ENCODE data around the gene VASN.
"Not testable (repeated sequence)": the region's sequence is repeated elsewhere in the genome, so short reads cannot be mapped to it uniquely, and the experiment has no call there.

VASN gene

DNA sequence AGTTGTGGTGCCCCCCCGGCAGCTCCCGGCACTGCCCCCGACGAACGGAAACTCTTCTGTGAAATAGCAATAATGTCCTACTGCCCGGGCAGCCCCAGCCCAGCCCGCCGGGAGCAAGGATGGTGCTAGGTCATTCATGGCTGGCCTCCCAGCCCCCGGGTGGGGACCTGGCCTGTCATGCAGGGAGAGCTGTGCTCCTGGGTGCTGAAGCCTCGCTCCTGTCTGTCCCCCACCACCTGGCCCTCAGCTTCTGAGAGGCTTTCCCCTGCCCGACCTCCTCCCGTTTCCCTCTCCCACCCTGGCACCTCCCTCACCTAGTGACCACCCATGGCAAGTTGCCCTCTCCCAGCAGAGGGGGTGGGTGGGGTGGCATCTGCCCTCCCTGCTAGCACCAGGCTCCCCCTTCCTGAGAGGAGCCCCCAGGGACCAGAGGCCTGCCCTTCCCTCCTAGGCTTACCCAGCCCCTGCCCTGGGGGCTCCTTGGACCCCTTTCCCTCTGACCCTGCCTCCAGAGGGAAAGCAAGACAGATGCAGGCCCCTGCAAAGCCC, 34.0 kb upstream of the VASN start:
- FAIRE-seq: no peak

DNA sequence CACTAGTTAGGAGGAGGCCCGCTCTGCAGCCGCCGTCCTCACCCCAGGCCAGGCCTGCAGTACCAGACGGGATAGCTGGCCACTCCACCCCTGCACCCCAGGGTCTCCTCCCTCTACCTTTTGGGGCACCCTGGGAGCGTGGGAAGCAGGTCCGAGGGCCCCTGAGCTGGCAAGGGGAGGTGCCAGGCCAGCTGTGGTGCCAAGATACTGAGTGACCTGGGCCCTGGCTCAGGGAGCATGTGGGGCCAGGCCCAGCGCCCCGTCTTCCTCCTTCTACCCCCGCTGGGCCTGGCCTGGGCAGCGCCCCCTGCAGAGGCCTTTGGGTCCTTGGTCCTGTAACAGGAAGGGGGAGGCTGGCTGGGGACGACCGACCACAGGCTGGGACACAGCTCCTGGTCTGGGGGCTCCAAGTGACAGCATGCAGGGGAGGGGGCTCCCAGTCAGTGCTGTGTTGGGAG, 33.5 kb upstream of the VASN start:
- FAIRE-seq: no peak

DNA sequence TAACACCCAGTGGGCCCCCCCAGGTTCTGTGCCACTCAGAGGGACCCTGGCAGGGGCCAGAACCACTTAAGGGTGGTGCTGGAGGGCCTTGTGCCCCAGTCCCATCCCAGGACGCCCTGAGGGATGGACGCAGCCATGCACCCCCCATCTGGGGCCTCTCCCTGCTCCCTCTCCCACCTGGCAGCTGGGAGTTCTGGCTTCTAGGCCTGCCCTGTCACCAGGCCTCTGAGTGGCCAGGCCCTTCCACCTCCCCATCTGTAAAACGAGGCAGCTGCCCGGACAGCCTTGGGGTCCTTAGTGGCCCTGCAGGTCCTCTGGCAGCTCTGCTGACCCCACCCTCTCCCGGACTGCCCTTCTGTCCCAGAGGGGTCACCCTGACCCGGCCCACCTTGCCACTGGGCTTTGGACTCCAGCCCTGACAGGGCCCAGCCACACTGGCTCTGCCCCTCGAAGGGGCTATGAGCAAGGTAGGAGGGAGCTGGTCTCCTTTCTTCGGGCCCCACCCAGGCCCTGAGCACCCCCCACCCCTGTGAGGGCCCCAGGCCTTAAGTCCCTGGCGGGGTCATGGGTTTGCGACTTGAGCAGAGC, 32.8 kb upstream of the VASN start:
- FAIRE-seq: no peak

DNA sequence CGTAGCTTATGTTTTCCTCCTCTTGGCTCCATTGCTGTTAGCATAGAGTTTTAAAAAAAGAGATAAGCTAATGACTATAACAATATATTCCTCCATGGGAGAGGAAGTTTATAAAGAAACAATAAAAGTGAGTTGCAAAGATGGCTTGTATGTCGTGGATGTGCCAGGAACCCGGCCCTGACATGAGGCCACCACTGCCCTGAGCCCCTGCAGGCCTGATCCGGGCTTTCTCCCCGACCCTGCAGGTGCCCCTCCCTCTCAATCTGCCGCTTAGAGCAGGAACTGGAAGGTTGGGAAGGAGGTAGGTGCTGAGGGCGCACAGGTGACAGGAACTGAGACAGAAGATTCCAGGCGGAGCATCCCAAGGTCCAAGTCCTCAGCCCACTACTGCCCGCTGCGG, 32.2 kb upstream of the VASN start:
- no peak for FAIRE-seq

DNA sequence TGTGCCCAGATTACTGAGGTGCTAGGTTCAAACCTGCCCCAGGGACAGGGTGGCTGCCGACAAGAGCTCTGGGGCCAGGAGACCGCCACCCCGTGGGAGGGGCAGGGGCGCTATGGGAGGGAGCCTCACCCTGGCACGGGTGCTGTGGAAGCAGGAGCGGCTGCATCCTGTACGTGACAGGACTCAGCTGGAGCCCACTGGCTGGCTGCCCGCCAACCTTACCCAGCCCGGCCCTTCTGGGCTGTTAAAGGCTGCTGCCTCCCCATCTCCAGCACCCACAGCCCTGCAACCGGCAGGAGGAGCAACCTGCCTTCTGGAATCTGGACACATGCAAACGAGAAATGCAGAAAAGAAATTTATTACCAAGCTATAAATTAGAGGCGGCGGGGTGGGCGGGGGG, 31.7 kb upstream of the VASN start:
- no peak for FAIRE-seq

DNA sequence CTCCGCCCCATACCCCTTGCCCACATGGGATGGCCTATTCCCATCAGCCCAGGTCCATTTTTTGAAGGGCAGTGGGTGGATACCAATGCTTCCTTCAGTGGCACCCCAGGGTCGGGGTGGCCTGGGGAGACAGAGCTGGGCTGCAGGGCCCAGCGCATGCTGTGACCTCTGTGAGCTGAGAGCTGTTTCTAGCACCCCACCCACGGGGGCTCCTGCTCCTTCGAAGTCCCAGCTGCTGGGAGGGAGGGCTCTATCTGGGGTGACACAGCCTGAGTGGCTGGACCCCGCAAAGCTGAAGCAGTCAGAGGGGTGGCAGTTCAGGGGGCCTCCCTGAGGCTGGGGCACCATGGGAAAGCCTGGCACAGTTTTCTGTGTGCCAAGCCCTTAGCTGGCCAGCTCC, 31.2 kb upstream of the VASN start:
- FAIRE-seq: no peak

DNA sequence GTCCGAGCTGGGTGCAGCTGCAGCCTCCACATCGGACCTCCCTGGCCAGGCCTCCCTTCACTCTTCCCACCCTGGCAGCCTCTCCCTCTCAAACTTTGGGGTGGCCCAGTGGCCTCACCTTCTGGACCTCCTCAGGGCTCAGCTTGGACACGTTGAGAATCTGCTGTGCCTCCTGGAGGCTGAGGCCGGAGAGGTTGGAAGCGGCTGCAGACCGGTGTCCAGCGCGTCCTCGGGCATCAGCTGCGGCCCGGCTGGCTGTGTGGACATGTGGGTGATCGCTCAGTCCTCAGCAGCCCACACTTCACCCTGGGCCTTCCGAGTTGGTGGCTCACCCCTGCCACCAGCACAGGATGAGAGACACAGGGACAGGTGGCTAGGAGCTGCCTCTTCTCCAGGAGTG, 30.4 kb upstream of the VASN start:
- FAIRE-seq: no peak

DNA sequence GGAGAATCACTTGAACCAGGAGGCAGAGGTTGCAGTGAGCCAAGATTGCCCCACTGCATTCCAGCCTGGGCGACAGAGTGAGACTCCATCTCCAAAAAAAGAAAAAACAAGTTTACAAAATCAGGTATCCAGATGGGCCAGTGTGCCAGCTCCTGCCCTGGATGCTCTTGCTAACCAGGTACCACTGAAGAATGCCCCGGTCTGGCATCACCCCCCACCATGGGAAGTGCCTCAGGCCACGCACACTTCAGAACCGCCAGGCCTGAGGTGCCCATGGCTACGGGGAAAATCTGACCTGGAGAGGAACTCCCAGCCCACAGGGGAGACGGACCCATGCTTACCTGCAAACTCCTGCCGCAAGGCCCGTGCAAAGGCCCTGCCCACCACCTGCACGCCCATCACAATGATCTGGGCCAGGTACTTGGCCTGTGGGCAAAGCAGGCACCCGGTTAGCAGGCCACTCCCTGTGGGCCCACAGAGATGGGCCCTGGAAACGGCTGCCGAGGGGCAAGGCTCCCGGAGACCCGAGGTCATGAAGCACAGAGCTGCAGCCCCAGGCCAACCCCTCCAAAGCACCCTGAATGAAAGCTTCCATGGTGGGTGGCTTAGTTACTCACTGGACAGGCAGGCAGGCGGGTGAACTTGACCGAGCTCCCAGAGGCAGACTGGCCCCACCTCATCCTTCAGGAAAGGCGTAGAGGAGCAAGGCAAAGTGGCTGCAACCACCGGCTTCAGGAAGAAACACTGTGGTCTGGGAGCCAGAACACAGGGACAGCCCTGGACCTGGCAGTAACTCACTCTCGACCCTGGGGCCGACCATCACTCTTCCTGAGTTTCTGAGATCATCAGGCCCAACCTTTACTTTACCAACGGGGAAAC, 28.5 kb upstream of the VASN start:
- no peak for FAIRE-seq

DNA sequence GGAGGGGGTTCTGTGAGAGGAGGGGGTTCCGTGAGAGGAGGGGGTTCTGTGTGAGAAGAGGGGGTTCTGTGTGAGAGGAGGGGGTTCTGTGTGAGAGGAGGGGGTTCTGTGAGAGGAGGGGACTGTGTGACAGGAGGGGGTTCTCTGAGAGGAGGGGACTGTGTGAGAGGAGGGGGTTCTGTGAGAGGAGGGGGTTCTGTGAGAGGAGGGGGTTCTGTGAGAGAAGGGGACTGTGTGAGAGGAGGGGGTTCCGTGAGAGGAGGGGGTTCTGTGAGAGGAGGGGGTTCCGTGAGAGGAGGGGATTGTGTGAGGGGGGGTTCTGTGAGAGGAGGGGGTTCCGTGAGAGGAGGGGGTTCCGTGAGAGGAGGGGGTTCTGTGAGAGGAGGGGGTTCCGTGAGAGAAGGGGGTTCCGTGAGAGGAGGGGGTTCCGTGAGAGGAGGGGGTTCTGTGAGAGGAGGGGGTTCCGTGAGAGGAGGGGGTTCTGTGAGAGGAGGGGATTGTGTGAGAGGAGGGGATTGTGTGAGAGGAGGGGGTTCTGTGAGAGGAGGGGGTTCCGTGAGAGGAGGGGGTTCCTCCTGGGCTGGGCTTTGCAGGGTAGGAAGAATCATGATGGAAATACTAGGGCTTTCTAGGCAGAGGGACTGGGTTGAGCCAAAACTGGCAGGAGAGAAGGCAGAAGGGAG, 27.2 kb upstream of the VASN start:
- not testable (repeated sequence) for FAIRE-seq

DNA sequence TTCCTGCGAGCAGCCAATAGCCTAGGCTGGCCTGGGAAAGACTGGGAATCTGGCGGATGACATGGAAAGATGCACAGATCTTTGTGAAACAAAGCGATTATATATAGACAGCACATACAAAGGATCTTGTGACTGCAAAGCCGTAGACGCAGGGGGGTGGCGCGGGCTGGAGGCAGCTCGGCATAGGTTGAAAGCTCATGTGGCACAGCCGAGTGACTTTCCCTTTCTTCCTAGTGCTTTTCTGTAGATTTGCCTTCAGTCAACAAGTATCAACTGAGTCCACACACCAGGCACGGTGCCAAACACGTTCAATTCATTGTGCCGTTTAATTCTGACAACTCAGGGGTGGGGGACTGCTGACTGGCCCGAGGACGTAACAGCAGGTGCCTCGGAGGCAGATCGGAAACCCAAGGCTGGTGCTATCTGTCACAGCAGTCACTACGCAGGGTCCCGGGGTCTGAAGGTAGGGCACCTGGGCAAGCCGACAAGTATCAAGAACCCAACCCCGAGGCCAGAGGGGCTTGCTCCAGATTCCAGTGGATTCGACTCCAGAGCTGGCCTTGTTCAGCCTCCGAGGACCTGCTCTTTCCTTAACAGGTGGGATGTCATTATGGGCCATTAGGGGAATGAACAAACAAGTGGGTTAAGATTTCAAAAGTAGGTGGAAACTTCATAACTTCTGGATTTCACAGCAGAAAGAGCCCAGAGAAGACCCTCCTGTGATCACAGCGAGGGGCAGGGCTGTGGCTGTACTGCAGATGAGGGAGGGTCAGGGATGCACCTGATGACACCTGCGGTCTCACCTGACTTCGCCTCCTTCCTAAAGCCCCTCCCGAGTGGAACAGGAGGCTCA, 26.4 kb upstream of the VASN start:
- FAIRE-seq: no peak

DNA sequence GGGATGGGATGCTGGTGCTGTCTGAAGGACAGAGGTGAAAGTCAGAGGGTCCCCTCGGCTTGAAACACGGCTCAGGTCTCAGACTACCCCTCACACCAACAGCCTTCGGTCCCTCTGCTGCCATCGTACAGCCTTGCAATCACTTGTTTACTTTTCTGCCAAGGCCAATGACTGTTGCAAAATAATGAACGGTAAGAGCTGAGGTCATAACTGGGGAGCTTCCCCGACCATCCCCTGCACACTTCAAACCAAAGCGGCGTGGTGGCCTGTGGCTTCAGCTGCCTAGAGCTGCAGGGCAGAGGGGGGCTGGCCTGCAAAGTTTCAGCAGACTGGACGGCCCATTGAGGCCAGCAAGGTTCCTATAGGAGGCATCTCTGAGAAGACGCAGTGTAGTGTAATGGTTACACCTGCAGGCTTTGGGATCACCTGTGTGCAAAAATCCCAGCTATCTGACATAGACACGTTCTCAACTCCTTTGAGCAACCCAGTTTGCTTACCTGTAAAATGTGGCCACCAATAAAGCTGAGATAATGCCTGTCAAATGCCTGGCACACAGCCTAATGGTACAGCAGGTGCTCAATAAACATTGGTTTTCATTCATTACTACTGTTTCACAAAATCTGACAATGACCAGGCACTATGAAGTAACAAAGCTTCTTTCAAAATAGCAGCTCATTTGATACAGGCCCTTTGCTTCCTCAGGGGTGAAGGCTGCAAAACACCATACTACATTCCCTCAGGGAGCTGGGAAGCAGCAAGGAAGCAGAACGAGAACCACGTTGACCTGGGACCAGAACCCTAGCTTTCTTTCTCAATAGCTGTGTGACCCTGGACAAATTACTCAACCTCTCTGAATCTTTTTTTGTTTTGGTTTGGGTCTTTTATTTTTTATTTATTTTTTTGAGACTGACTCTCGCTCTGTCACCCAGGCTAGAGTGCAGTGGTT, 25.5 kb upstream of the VASN start:
- FAIRE-seq: no peak

DNA sequence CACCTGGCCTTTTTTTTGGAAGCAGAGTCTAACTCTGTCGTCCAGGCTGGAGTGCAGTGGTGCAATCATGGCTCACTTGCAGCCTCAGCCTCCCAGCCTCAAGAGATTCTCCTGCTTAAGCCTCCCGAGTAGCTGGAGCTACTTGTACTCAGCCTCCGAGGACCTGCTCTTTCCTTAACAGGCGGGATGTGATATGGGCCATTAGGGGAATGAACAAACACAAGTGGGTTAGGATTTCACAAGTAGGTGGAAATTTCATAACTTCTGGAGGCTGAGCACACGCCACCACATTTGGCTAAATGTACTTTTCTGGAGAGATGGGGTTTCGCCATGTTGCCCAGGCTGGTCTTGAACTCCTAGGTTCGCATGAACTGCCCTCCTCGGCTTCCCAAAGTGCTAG, 24.6 kb upstream of the VASN start:
- FAIRE-seq: no peak

DNA sequence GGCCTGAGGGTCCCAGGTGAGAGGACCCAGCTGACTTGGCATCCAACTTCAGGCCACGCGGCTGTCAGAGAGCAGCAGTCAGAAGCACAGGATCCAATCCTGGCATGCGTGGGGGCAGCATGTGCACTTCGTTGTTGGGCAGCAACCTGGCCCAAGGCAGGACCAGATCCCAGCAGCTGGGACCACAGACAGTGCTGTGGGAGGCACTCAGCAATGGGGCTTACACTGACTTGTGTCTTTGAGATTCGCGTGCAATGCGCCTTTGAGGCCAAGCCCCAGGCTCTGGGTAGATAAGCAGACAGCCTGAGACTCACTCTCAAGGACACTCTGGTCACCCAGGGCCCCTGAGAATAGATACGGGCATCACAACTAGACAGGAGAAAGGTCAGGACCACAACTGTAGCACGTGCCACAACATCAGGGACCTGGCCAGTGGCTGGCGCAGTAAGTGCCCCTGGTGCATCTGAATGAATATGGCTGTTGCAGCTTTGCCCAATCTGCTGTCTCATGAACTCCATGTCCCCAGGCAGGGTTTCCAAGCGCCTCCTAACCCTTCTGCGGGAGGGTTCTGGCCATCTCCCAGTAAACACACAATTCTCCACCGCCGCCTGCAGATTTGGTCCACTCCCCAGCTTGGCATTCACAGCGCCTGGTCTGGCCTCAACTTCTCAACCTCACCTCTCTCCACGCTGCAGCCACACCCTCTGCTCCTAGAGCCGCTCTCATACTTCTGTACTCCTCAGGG, 23.7 kb upstream of the VASN start:
- no peak for FAIRE-seq

DNA sequence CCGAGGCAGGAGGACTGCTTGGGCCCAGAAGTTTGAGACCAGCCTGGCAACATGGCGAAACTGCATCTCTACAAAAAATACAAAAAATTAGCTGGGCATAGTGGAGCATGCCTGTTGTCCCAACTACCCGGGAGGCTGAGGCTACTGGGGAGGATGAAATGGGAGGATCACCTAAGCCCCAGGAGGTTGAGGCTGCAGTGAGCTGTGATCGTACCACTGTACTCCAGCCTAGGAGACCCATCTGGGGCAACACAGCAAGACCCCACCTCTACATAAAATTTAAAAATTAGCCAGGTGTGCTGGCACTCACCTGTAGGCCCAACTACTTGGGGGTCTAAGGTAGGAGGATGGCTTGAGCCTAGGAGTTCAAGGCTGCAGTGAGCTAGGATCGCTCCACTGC, 22.3 kb upstream of the VASN start:
- no peak for FAIRE-seq

DNA sequence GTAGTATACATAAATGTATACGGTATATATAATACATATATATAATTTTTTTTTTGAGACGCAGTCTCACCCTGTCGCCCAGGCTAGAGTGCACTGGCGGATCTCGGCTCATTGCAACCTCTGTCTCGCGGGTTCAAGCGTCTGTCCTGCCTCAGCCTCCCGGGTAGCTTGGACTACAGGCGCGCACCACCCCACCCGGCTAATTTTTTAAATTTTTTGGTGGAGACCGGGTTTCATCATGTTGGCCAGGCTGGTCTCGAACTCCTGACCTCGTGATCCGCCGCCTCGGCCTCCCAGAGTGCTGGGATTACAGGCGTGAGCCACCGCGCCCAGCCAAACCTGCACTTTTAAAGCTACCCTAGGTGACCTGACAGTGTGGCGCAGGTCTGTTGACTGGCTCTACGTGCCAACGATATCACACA, 21.3 kb upstream of the VASN start:
- no peak for FAIRE-seq

DNA sequence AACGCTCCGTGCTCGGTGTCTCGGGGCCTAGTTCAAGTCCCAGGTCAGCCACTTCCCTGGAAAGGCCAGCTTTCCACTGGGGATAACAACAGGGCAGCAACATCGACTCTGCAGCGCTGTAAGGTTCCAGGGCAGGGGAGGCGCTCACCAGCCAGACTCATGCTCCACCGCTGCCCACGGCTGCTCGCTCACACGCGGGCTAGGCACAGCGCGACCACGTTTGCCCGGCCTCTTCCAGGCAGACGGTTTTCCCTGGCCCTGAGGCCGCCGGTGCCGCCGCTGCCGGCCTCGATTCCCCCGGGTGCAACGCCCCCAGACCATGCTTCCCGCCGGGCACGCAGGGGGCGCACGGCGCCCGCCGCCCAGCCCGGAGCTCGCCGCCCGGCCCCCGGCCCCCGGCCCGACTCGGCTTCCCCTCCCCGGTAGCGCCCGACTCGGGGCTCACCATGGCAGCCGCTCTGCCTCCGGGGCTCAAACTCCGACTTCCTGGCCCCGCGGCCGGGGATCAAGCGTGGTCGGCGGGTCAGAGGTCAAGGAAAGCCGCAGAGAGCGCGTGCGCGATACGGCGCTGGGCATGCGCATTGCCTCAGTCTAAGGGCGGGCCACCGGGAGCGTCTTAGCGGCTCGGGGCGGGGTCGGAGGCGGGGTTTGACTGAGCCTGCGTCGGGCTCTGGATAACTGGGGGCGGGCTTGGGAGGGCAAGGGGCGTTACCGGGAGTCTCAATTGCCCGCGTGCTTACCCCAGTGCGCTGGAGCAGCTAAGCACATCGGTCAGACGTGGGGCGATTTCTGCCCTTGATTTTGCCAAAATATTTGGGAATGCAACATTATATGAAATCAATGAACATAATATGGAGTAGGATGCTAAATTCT, 20.6 kb upstream of the VASN start, which contains the start of gene PAM16:
PAM16 (minus strand) TSS at position 535 of the 873 bp plus-strand sequence; CDS start at position 448, 87 bp downstream.
- FAIRE-seq: no peak

DNA sequence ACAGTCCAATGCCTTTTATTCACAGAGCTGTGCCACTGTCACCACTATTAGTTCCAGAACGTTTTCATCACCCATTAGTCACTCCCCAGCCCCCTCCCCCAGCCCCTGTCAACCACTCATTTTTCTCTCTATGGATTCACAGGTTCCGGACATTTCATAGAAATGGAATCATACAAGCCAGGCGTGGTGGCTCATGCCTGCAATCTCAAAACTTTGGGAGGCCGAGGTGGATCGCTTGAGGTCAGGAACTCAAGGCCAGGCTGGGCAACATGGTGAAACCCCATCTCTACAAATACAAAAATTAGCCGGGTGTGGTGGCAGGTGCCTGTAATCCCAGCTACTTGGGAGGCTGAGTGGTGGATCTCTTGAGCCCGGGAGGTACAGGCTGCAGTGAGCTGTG, 19.8 kb upstream of the VASN start:
- no peak for FAIRE-seq

DNA sequence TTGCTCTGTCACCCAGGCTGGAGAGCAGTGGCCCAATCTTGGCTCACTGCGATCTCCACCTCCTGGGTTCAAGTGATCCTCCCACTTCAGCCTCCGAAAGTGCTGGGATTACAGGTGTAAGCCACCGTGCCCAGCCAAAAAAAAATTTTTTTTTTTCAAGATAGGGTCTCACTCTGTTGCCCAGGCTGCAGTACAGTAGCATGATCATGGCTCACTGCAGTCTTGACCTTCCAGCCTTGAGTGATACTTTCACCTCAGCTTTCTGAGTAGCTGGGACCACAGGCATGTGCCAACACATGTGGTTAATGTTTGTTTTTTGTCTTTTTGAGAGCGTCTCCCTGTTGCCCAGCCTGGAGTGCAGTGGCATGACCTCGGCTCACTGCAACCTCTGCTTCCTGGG, 18.8 kb upstream of the VASN start:
- FAIRE-seq: no peak

DNA sequence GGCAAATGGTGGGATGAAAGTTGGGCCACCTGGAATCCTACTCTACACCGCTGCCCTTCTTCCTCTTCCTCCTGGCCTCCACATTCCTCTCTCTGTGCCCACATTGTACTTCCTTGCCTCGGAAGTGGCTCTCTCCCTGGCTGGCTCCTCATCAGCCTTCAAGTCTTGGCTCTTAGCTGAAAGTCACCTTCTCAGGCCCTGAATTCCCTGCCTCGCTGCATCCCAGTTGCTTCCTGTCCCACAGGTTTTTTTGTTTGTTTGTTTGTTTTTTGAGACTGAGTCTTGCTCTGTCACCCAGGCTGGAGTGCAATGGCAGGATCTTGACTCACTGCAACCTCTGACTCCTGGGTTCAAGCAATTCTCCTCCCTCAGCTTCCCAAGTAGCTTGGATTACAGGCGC, 18.0 kb upstream of the VASN start:
- no peak for FAIRE-seq

All from endometrium (tissue), 2 donors.